ENCODE data around the gene RAI1.

- TF ChIP-seq FOXP2 (optimal IDR thresholded peaks at IDR 0.05; ENCODE audit: control extremely low read depth, extremely low read length, insufficient read depth), result no peak
- no peak for TF ChIP-seq EZH2 (IDR thresholded peaks at IDR 0.05)
Measured at GRCh38 chr17:17748604-17749003, 67.3 kb downstream of the RAI1 start.
